ENCODE results near the gene AVPR2.
A peak's percentile ranks its signal among the peaks of the same experiment; 100 is the strongest.

The AVPR2 gene

GRCh38 chrX:153903991-153904957, at the start of gene AVPR2:
TSS of gene AVPR2 (plus strand) at chrX:153904673. CDS start at chrX:153905146, 473 bp downstream.
- no peak for DNase-seq

DNA sequence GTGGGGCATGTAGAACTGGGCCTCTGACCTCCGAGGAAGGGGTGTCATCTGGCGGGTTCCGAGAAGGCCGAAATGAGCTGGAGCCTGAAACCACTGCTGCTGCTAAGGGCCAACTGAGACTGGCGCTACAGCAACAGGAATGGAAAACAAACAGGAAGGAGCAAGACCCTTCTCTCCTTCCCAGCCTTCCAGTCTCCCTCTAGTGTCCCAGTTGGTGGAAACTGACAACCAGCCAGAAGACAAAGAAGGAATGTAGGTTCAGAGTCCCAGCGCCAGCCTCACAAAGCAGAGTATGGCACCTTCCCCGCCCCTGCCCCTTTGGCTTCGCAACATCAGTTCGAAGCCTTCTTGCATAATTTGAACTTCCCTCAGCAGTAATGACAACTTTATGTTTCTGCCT, 49.8 kb upstream of the AVPR2 start:
- no peak for DNase-seq

DNA sequence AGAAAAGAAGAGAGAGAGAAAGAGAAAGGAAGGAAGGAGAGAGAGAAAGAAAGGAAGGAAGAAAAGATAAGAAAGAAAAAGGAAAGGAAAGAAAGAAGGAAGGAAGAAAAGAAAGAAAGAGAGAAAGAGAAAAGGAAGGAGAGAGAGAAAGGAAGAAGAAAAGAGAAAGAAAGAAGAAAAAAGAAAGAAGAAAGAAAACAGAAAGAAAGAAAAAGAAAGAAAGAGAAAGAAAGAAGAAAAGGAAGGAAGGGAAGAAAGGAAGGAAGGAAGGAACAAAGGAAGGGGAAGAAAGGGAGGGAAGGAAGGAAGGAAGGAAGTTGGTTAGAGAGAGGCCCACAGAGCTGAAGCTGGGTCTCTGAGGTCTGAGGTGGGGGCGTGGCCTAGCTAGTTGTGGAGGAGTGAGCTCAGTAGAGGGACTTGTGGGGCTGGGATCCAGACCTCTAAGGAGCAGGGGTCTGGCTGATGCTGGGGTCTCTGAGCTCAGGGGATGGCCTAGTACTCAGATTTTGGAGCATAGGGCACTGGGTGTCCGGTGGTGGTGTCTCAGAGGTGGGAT, 47.0 kb upstream of the AVPR2 start:
- DNase-seq: peak; percentile 7 to 20

DNA sequence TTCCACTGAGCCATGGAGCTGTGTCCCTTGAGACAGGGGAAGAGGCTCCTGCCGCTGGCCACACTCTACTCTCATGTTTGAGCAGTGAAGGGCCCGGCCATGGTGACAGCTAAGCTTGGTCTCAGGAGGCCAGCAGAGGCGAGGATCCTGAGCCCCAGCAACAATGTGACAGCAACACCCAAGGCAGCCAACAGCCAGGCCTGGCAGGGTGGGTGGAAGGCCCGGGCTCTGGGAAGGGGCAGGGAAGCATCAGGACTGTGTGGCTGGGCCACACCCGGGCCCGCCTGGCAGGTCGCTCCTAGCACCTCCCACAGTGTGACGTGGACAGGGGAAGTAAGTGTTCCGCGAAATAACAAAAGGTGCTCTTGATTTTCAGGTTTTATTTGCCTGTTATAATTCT, 43.3 kb upstream of the AVPR2 start:
- no peak for DNase-seq

- no peak for DNase-seq
These were observed 42.7 kb upstream of the AVPR2 start for GRCh38 chrX:153861733-153862310.

- no peak for DNase-seq
These were observed 41.9 kb upstream of the AVPR2 start for GRCh38 chrX:153862369-153863250.

DNA sequence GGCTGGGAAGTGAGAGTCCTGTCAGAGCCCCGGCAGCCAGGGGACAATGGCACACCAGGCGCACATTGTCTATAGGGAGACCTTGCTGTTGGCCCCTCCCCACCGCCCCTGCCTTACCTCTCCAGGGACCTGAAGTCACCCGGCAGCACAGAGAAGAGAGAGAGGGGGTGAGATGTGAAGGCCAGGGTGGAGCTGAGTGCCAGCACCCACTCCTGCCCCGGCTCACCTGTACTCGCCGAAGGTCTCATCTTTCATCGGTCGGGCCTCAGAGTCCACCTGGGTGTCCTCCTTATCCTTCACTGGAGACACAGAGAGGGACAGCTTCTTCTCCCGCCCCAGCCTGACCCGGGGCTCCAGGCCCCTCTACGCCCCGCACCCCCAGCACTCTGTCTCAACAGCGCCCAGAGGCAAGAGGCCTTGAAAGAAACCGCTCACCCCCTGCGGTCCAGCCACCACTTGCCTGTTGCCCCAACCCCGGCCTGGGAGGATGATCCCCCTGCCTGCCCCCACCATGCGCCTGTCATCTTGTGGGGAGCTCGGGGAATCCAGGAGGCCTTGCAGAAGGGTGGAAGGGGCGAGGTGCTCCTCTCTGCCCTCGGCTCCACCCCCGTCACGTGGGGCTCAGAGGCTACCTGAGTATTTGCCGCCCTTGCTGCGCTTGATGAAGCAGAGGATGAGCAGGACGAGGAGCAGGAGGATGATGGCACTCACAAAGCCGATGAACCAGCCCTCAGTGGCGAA, 41.1 kb upstream of the AVPR2 start:
- DNase-seq: no peak

GRCh38 chrX:153864101-153864500, 40.4 kb upstream of the AVPR2 start:
- DNase-seq: no peak

DNA sequence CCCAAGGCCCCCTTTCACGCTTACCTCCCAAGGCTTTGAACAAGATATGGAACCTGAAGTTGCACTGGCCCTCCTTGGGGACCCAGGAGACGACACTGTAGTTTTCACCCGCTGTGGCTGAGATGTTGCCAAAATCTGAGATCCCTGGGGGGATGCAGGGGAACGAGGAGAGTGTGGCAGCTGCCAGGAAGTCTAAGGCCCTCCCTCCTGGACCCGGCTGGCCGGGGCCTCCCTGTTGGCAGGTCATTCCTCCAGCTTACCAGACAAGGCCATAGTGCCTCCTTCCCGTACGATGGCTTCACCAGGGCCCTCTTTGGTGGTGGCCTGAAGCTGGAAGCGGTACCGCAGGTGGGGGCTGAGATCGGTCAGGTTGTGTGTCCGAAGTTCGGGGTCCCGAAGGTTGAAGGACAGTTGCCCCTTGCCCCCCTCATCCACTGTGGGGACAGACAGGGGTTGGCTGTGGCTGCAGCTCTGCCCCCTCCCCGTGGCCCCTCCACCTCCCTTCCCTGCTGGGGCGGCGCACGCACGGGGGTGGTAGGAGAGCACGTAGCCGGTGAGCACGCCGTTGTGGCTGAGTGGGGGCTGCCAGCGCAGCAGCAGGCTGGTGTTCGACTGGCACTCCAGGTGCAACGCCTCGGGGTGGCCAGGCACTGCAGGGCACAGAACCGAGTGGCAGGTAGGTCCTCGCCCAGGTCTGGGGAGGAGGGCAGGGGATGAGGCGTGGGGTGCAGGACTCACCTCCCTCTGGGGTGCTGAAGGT, 39.7 kb upstream of the AVPR2 start:
- DNase-seq: no peak

GRCh38 chrX:153865321-153865580, 39.2 kb upstream of the AVPR2 start:
- no peak for DNase-seq

DNA sequence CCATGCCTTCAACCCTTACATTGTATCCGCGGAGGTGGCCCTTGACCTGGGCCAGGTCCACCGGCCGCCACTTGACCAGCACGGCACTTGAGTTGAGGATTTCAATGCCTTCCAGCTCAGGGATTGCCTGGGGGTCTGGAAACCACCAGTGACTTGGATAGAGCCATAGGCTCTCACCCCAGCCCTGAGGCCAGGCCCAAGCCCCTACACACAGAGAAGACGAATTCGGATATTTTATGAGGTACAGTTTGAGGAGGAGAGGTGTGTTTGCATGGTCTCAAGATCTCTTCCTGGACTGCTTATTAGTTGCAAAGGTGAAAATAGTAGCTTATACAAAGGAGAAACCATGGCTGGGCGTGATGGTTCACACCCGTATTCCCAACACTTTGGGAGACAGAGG, 38.8 kb upstream of the AVPR2 start:
- no peak for DNase-seq

DNA sequence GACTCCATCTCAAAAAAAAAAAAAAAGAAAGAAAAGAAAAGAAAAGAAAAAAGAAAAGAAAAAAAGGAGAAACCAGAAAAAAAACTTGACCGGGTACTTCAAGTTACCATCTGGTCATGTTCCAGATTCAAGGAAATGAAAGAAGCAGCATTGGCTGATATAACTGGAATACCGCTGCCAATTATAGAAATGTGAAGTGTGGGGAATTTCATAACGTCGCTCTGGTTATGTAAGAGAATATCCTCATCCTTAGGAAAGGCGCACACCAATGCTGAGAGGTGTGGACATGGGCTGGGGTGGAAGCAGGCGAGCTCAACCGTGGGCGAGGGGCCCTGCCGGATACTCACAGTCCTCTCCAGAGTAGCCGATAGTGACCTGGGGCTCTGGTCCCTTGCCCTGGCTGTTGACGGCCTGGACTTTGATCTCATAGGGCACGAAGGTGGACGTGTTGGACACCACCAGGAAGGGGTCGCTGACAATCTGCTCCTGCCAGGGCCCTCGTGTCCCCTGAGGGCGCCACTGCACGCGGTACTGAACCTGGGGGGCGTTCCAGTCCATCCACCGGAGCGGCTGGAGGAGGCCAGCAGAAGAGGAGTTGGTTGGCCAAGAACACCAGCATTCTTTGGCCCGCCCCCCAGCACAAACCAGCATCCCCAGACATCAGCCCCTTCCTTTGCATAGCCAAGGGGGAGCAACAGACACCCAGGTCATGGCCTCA, 38.0 kb upstream of the AVPR2 start:
- DNase-seq: no peak

DNA sequence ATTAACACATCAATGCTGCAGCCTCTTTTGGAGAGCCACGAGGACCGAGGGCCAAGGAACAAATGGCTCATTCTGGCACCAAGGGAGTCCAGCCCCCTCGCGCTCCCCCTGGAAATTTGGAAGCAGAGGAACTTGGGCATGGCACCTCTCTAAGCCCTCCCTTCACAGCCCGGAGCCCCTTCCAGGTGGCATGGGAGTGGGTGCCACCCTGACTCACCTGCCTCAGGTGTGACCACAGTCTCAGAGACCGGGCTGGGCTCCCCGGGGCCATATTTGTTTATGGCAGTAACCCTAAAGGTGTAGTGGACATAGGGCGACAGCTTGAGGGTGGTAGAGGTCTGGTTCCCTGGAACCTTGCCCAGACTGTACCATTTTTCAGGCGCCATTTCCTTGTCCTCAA, 37.3 kb upstream of the AVPR2 start:
- DNase-seq: no peak

GRCh38 chrX:153867671-153868070, 36.8 kb upstream of the AVPR2 start:
- no peak for DNase-seq

- no peak for DNase-seq
These were observed 35.6 kb upstream of the AVPR2 start for GRCh38 chrX:153868576-153869472.

DNA sequence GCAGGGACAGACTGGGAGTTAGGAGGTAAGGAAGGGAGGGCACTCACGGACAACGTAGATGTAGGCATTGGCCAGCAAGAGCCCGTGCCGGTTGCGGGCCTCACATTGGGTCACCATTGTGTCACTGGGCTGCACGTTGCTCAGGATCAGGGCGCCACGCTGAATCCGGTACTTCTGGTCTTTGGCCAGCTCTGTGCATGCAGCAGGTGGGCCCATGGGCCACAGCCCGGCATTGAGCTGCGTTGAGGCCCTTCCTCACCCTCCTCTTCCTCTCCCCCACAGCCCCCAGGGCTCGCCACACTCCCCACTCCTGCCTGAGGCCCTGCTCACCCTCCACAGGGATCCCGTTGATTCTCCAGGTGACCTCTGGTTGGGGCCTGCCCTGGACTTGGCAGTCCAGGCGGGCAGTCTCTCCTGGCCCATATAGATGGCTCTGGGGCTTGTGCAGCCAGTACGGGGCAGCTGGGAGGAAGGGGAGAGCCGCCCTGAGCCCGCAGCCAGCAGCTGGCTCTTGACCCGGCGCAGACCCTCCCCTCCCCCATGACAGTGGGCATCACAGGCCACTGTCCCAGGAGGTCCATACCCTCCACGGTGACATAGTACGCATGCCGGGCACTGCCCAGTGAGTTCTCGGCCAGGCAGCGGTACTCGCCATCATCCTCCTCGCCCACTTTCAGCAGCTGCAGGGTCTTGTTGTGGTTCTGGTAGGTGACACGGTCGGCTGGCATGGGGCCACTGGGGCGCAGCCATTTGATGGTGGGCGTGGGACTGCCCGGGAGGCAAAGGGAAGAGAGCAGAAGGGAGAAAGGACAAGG, 34.8 kb upstream of the AVPR2 start:
- no peak for DNase-seq

DNA sequence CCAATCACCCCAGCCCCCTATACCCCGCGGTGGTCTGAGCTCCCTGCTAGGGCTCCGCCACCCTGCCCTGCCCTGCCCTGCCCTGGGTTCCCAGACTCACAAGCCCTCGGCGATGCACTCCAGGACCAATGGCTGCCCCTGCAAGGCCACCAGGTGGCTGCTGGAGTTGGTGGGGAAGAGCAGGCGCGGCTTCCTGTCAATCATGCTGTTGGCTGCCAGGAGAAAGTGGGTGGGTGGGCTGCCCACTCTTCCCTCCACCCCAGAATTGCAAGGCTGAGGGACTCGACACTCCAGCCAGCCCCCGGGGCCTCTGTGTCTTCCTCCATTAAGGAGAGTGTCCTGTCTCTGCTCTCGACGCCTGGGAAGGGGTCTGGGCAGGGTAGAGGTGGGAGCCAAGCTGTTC, 34.2 kb upstream of the AVPR2 start:
- no peak for DNase-seq

- DNase-seq: peak in 1 of 2 experiments; percentile 4
These were observed 33.6 kb upstream of the AVPR2 start for GRCh38 chrX:153870791-153871360.

GRCh38 chrX:153871451-153871850, 33.0 kb upstream of the AVPR2 start:
- no peak for DNase-seq
